Measurements from ENCODE around the gene MCL1.

DNA sequence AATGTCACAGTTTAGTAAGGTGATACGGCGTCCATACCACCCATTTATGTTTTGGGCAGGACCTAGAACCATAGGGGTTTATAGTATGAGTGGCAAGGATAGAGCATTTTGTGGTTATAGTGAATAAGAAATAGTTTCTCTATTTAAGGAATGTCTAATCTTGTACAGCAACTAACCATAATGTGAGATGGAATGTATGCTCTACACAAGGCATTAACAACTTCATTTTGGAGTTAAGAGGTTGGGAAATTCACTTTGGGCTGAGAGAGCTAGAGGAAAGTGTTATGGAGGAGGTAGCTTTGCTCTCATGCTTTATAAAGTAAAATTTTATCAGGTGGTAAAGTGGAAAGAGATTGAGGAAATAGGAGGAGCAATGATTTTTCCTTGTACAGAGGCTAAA, 3.0 kb upstream of the MCL1 start:
- TF ChIP-seq, protein P1, sequence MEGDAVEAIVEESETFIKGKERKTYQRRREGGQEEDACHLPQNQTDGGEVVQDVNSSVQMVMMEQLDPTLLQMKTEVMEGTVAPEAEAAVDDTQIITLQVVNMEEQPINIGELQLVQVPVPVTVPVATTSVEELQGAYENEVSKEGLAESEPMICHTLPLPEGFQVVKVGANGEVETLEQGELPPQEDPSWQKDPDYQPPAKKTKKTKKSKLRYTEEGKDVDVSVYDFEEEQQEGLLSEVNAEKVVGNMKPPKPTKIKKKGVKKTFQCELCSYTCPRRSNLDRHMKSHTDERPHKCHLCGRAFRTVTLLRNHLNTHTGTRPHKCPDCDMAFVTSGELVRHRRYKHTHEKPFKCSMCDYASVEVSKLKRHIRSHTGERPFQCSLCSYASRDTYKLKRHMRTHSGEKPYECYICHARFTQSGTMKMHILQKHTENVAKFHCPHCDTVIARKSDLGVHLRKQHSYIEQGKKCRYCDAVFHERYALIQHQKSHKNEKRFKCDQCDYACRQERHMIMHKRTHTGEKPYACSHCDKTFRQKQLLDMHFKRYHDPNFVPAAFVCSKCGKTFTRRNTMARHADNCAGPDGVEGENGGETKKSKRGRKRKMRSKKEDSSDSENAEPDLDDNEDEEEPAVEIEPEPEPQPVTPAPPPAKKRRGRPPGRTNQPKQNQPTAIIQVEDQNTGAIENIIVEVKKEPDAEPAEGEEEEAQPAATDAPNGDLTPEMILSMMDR (IDR thresholded peaks at IDR 0.05; ENCODE audit: low read length) = no peak
- TF ChIP-seq EZH2 (IDR thresholded peaks at IDR 0.05; ENCODE audit: borderline replicate concordance, low read length) = no peak
